Fibroblast of lung (primary cell): ENCODE data around the gene MMP25.

Source experiments
- CTCF ChIP-seq, 2 donors: IDR thresholded peaks in 1 of 2; conservative IDR thresholded peaks in 1 of 2; 1 replicate in 1 of 2; 2 replicates in 1 of 2; pipeline ENCODE4 v1.5.1; 2011 to 2012; ENCODE audit warnings: low read length in 2 of 2, control low read depth in 1 of 2, inconsistent platforms in 1 of 2, low read depth in 1 of 2, mild to moderate bottlenecking in 1 of 2
- EZH2 ChIP-seq: IDR thresholded peaks from 2 replicates; pipeline ENCODE4 v1.5.1; 2012; ENCODE audit warnings: low read length, control low read depth, mild to moderate bottlenecking; ENCODE audit errors: missing control alignments

DNA sequence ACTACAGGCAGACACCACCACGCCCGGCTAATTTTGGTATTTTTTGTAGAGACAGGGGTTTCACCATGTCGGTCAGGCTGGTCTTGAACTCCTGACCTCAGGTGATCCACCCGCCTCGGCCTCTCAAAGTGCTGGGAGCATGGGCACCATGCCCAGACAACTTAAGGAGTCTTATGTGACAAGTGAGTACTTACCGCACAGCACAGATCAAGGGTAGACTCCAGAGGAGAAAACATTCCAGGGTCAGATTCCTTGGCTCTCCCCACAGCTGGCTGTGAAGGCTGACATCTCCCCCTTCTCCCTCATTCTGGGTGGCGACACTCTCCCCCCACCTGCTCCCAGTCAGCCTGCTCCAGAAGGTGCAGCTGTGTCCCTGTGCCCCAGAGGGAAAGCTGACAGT lies 42.1 kb downstream of the MMP25 start:
- TF ChIP-seq CTCF (conservative IDR thresholded peaks at IDR 0.05 in 1 of 2, IDR thresholded peaks at IDR 0.05 in 1 of 2; ENCODE audit: low read depth in 1 of 2, low read length in 2 of 2): no peak
- no peak for TF ChIP-seq EZH2
